H1 (cell line): Measurements from ENCODE around the gene SHISA7. TPM values are rescaled to one million over a fixed set of nuclear protein-coding genes. Genes with fewer than 3 reads are reported as not detected.

Experiments used
- CTCF ChIA-PET: fragments of 300-600 bp; sonication (Branson Sonifier 250); formaldehyde crosslinking; loops from one replicate; lab custom pipeline; 2021; ENCODE audit not compliant: partially characterized antibody; lab: Charles Lee
- POLR2A ChIA-PET: fragments of 300-600 bp; sonication (Branson Sonifier 250); formaldehyde crosslinking; loops from one replicate; lab custom pipeline; 2021; ENCODE audit warnings: inconsistent platforms; ENCODE audit not compliant: partially characterized antibody; lab: Charles Lee
- DNase-seq, 2 experiments: peaks; one replicate each; pipeline versions ENCODE4 v3.0.0 to v3.0.0-alpha.2; 2010 to 2022; ENCODE audit warnings: low spot score in 2 of 2, low read depth in 1 of 2, mixed read lengths in 1 of 2
- FAIRE-seq: peaks from 2 replicates; lab custom pipeline; 2011; peaks lifted over from hg19 to GRCh38; lab: Jason Lieb, UNC
- H2AFZ ChIP-seq: 2 replicates; pipeline ENCODE4 v1.8.1; 2012; ENCODE audit warnings: low read length, inconsistent platforms
- H2AK5ac ChIP-seq: 2 replicates; pipeline ENCODE4 v1.6.1; 2013; ENCODE audit warnings: low read depth, low read length
- H2BK120ac ChIP-seq: replicated peaks from 2 replicates; pipeline ENCODE3; 2013; ENCODE audit warnings: low read depth, low read length, inconsistent platforms
- H2BK12ac ChIP-seq: 2 replicates; pipeline ENCODE4 v1.6.1; 2013; ENCODE audit warnings: low read depth, low read length
- H2BK15ac ChIP-seq: 2 replicates; pipeline ENCODE4 v1.6.1; 2013; ENCODE audit warnings: low read length
- H2BK20ac ChIP-seq: 2 replicates; pipeline ENCODE4 v1.6.1; 2013; ENCODE audit warnings: low read length
- H2BK5ac ChIP-seq: 2 replicates; pipeline ENCODE4 v1.6.1; 2013; ENCODE audit warnings: low read depth, low read length
- H3K14ac ChIP-seq: 2 replicates; pipeline ENCODE4 v1.6.1; 2013; ENCODE audit warnings: inconsistent platforms; ENCODE audit not compliant: insufficient read length
- H3K18ac ChIP-seq: 2 replicates; pipeline ENCODE4 v1.6.1; 2013; ENCODE audit warnings: low read length; ENCODE audit errors: extremely low read depth
- H3K23ac ChIP-seq: 2 replicates; pipeline ENCODE4 v1.6.1; 2013; ENCODE audit warnings: inconsistent platforms; ENCODE audit not compliant: insufficient read length
- H3K23me2 ChIP-seq: 2 replicates; pipeline ENCODE4 v1.6.1; 2013; ENCODE audit warnings: low read depth, low read length
- H3K27ac ChIP-seq: 2 replicates; pipeline ENCODE4 v1.6.1; 2011; ENCODE audit warnings: low read depth, low read length, inconsistent platforms
- H3K27me3 ChIP-seq, 4 experiments: replicated peaks in 1 of 4; 1 replicate in 1 of 4; 2 replicates in 3 of 4; pipeline versions ENCODE4 v1.6.1 to v1.8.1; 2011 to 2013; ENCODE audit warnings: low read length in 3 of 4, mild to moderate bottlenecking in 3 of 4, inconsistent platforms in 2 of 4, mixed read lengths in 2 of 4, moderate library complexity in 1 of 4; ENCODE audit not compliant: control insufficient read depth in 3 of 4, insufficient read depth in 3 of 4; ENCODE audit errors: extremely low read depth in 1 of 4
- H3K36me3 ChIP-seq, 4 experiments: 2 replicates each; pipeline versions ENCODE4 v1.6.1 to v1.8.1; 2011 to 2013; ENCODE audit warnings: mild to moderate bottlenecking in 4 of 4, low read length in 3 of 4, moderate library complexity in 2 of 4, control low read depth in 1 of 4, inconsistent platforms in 1 of 4; ENCODE audit not compliant: insufficient read depth in 4 of 4, control insufficient read depth in 2 of 4
- H3K4ac ChIP-seq: replicated peaks from 2 replicates; pipeline ENCODE3; 2013; ENCODE audit warnings: low read length, low read depth, mixed read lengths, inconsistent platforms; ENCODE audit not compliant: insufficient read length
- H3K4me1 ChIP-seq, 4 experiments: replicated peaks in 1 of 4; 1 replicate in 1 of 4; 2 replicates in 3 of 4; pipeline versions ENCODE4 v1.6.1 to v1.8.1; 2011 to 2013; ENCODE audit warnings: low read length in 3 of 4, inconsistent platforms in 2 of 4, mixed read lengths in 1 of 4; ENCODE audit not compliant: insufficient read depth in 4 of 4, control insufficient read depth in 3 of 4
- H3K4me2 ChIP-seq, 2 experiments: 2 replicates each; pipeline versions ENCODE4 v1.6.1 to v1.8.1; 2011 to 2013; ENCODE audit warnings: low read depth in 2 of 2, low read length in 2 of 2, control low read depth in 1 of 2, inconsistent platforms in 1 of 2, mild to moderate bottlenecking in 1 of 2; ENCODE audit not compliant: insufficient read depth in 1 of 2
- H3K4me3 ChIP-seq, 4 experiments: fragments of 200-600, 300-600 bp in 1 of 4; sonication (generic), shearing (Covaris generic), sonication (Bioruptor Twin) in 1 of 4; 2 replicates each; pipeline versions ENCODE4 v1.5.1 to v1.8.1; 2011 to 2016; ENCODE audit warnings: low read length in 4 of 4, low read depth in 3 of 4, control low read depth in 2 of 4, inconsistent platforms in 2 of 4, mild to moderate bottlenecking in 2 of 4, mixed read lengths in 1 of 4, moderate library complexity in 1 of 4; ENCODE audit not compliant: insufficient read depth in 2 of 4; ENCODE audit errors: extremely low read depth in 1 of 4
- H3K56ac ChIP-seq: replicated peaks from 2 replicates; pipeline ENCODE3; 2013; ENCODE audit warnings: low read depth, mild to moderate bottlenecking, mixed read lengths, low read length, inconsistent platforms; ENCODE audit not compliant: insufficient read length
- H3K79me1 ChIP-seq: 2 replicates; pipeline ENCODE4 v1.6.1; 2013; ENCODE audit warnings: low read depth, low read length, control low read depth
- H3K79me2 ChIP-seq, 2 experiments: 2 replicates each; pipeline versions ENCODE4 v1.6.1 to v1.8.1; 2012 to 2013; ENCODE audit warnings: low read length in 2 of 2, mild to moderate bottlenecking in 2 of 2, inconsistent platforms in 1 of 2; ENCODE audit not compliant: insufficient read depth in 2 of 2, control insufficient read depth in 1 of 2
- H3K9ac ChIP-seq, 4 experiments: replicated peaks in 1 of 4; 1 replicate in 1 of 4; 2 replicates in 3 of 4; pipeline versions ENCODE4 v1.6.1 to v1.8.1; 2011 to 2013; ENCODE audit warnings: low read depth in 3 of 4, low read length in 3 of 4, control low read depth in 2 of 4, mild to moderate bottlenecking in 2 of 4, moderate library complexity in 2 of 4, inconsistent platforms in 1 of 4; ENCODE audit errors: extremely low read depth in 1 of 4
- H3K9me3 ChIP-seq, 2 experiments: 2 replicates each; pipeline versions ENCODE4 v1.6.1 to v1.8.1; 2012 to 2013; ENCODE audit warnings: mild to moderate bottlenecking in 2 of 2, moderate library complexity in 2 of 2, control low read depth in 1 of 2, inconsistent platforms in 1 of 2, low read depth in 1 of 2, low read length in 1 of 2, mixed read lengths in 1 of 2; ENCODE audit not compliant: insufficient read depth in 2 of 2
- H4K20me1 ChIP-seq, 2 experiments: replicated peaks in 1 of 2; 2 replicates each; pipeline versions ENCODE3 to v1.8.1; 2011 to 2013; ENCODE audit warnings: inconsistent platforms in 2 of 2, low read length in 2 of 2, mild to moderate bottlenecking in 1 of 2; ENCODE audit not compliant: insufficient read depth in 2 of 2, control insufficient read depth in 1 of 2
- H4K5ac ChIP-seq: 2 replicates; pipeline ENCODE4 v1.6.1; 2013; ENCODE audit warnings: low read length, low read depth, mixed read lengths, inconsistent platforms; ENCODE audit not compliant: insufficient read length
- H4K8ac ChIP-seq: 2 replicates; pipeline ENCODE4 v1.8.0; 2013; ENCODE audit warnings: mild to moderate bottlenecking, moderate library complexity, low read length, inconsistent platforms; ENCODE audit not compliant: insufficient read depth; ENCODE audit errors: extremely low read depth
- H4K91ac ChIP-seq: replicated peaks from 2 replicates; pipeline ENCODE3; 2013; ENCODE audit warnings: low read length, mixed read lengths, inconsistent platforms; ENCODE audit not compliant: insufficient read length
- BRCA1 ChIP-seq: IDR thresholded peaks from 2 replicates; pipeline ENCODE4 v1.6.1; 2012; ENCODE audit warnings: low read depth, low read length, improper control_type of control experiment
- KDM1A ChIP-seq: fragments of 200-600, 300-600 bp; sonication (generic); IDR thresholded peaks from 2 replicates; pipeline ENCODE4 v1.7.1; 2016; ENCODE audit warnings: mild to moderate bottlenecking, low read length, borderline replicate concordance
- SP1 ChIP-seq: IDR thresholded peaks from 2 replicates; pipeline ENCODE4 v1.6.1; 2011; ENCODE audit warnings: low read depth, low read length
- YY1 ChIP-seq: IDR thresholded peaks from 2 replicates; pipeline ENCODE4 v1.6.1; 2011; ENCODE audit warnings: low read depth, mild to moderate bottlenecking, low read length
- WGBS, 2 experiments: shearing (Covaris generic) in 1 of 2; methylation state at CpG; one replicate each; pipeline versions ENCODE4 v1.1.6 to v1.1.7; 2013 to 2015; ENCODE audit warnings: low lambda C conversion rate in 2 of 2, mixed read lengths in 2 of 2, inconsistent platforms in 1 of 2, low coverage in 1 of 2, missing lambda C conversion rate in 1 of 2; ENCODE audit not compliant: insufficient replicate concordance in 2 of 2, insufficient coverage in 1 of 2, insufficient read length in 1 of 2; ENCODE audit errors: extremely low coverage in 1 of 2, missing lambda C conversion rate in 1 of 2; 5-methylcytosine and 5-hydroxymethylcytosine counted together
- polyA plus RNA-seq, 7 experiments: library from polyadenylated mRNA; depleted of rRNA in 3 of 7; stranded (reverse) in 5 of 7; unstranded in 2 of 7; fragments of >200 nt in 5 of 7; fragments of 200-250 nt in 2 of 7; gene quantifications; 1 replicate in 5 of 7; 2 replicates in 1 of 7; 4 replicates in 1 of 7; pipeline versions ENCODE4 v1.2.1 to v1.2.3, GENCODE V29; 2011 to 2013; ENCODE audit warnings: missing spikeins in 2 of 7, mixed read lengths in 2 of 7
- total RNA-seq: library from RNA; stranded (reverse); fragmentation: NEBNext Ultra II Directional; extraction: Animal tissue kit (Norgen Biotek cat#: 25700); gene quantifications from 2 replicates; pipeline ENCODE4 v1.2.1, GENCODE V29; 2021

Gene SHISA7
- total and polyA plus RNA-seq, 2 of the 8 experiments (the other 6 are each of a cell fraction or from before 2014, with no cell fraction given): 0.76 to 1.0 TPM

DNA sequence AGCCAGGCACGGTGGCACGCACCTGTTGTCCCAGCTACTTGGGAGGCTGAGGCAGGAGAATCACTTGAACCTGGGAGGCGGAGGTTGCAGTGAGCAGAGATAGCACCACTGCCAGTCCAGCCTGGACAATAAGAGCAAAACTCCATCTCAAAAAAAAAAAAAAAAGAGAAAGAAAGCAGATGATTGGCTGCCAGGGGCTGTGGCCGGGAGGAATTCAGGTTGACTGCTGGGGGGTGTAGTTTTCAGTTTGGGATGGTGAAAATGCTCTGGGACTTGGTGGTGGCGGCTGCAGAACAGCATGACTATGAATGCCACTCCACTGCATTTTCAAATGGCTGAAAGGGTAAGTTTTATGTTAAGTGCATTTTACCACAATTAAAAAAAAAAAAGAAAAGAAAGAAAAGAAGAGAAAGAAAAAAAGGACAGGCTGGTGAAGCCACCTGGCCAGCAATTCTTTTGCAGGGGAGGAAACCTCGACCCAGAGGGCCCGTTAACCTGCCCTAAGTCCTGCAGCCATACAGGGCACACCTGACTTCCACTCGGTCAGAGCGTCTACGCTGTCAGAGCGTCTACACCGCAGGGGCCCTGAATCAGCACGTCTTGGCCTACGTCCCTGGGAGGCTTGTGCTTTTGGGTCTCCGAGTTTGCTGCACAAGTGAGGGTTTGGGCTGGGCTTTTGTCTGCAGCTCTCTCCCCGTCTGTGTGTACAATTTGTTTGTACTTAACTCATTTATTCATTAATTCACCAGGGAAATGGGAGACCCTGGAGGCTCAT, 14.8 kb upstream of the SHISA7 start:
- WGBS, 2 experiments: 80% methylated on average over 15 of the region's 16 CpGs; no CpG with 5 or more reads in 1 of the 2 experiments
- no peak overlapping the region for H3K56ac ChIP-seq
- H3K4me1 ChIP-seq: peaks cover 0 to 8% (median 3%) of the 10 kb centered on the region in 4 experiments; a peak in 4 of 7 replicates
- no peak overlapping the region for H4K5ac ChIP-seq
- peaks cover 0 to 13% of the 10 kb centered on the region in 2 experiments; a peak in 2 of 4 replicates for H3K79me2 ChIP-seq
- no peak overlapping the region for H2AK5ac ChIP-seq
- H3K27me3 ChIP-seq: no peaks in the 10 kb centered on the region
- DNase-seq (no peak), FAIRE-seq (no peak)
- no peaks in the 10 kb centered on the region for H3K9me3 ChIP-seq
- H4K8ac ChIP-seq: no peak overlapping the region
- no peaks in the 10 kb centered on the region; the same call in 1 of the 2 replicates for H3K23me2 ChIP-seq
- H2BK15ac ChIP-seq: no peak overlapping the region
- TF ChIP-seq SP1 (no peak), BRCA1 (no peak), KDM1A (no peak), YY1 (no peak)
- no peak overlapping the region for H2BK12ac ChIP-seq
- H2BK120ac ChIP-seq: no peak overlapping the region
- CTCF ChIA-PET: interaction anchor here (1.0 to 1.6 kb wide), 4 partner anchors 10 to 46 kb away, joined by 3 to 7 read pairs (median 4); no protein-coding TSS in a partner anchor
- no peak overlapping the region for H3K4me2 ChIP-seq
- no peak overlapping the region for H2BK5ac ChIP-seq
- H4K20me1 ChIP-seq: peaks cover 2 to 8% of the 10 kb centered on the region in 2 experiments
- H3K79me1 ChIP-seq: peaks cover 13% of the 10 kb centered on the region
- POLR2A ChIA-PET: interaction anchor here (1.2 to 1.4 kb wide), 2 partner anchors 10 to 50 kb away, joined by 3 to 5 read pairs; partner anchors contain the start of gene UBE2S
- H3K18ac ChIP-seq: no peak overlapping the region
- H3K27ac ChIP-seq: no peak overlapping the region
- peaks cover 0 to 5% (median 0%) of the 10 kb centered on the region in 4 experiments; a peak in 2 of 8 replicates for H3K36me3 ChIP-seq
- no peak overlapping the region for H3K23ac ChIP-seq
- H3K9ac ChIP-seq: no peak overlapping the region
- H3K14ac ChIP-seq: no peak overlapping the region
- no peak overlapping the region for H4K91ac ChIP-seq
- no peak overlapping the region for H2AFZ ChIP-seq
- no peak overlapping the region for H3K4ac ChIP-seq
- no peak overlapping the region for H3K4me3 ChIP-seq
- H2BK20ac ChIP-seq: no peak overlapping the region
